Uterus (tissue), 2 donors: ENCODE results near the gene ZFP30.

Source experiments
- CTCF ChIP-seq, 4 experiments: fragments of 200-600 bp in 2 of 4; fragments of 450-650 bp in 2 of 4; sonication (generic) in 2 of 4; IDR thresholded peaks; one replicate each; pipeline ENCODE4 v1.5.1; 2016 to 2019; ENCODE audit warnings: antibody characterized with exemption in 4 of 4, mild to moderate bottlenecking in 2 of 4, moderate library complexity in 1 of 4
- POLR2A ChIP-seq, 2 donors: fragments of 450-650 bp; IDR thresholded peaks; one replicate each; pipeline ENCODE4 v1.6.1; 2016; ENCODE audit warnings: antibody characterized with exemption in 2 of 2, mild to moderate bottlenecking in 1 of 2, moderate library complexity in 1 of 2

DNA sequence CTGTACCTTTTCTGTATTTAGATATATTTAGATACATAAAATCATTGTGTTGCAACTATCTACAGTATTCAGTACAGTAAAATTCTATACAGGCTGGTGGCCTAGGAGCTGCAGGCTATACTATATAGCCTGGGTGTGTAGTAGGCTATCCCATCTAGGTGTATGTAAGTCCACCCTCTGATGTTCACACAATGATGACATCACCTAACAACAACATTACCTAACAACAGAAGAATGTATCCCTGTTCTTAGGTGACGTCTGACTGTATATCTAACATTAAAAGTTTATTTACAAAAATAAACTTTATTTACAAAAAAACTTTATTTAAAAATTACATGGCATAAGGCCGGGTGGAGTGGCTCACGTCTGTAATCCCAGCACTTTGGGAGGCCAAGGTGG lies 28.3 kb upstream of the ZFP30 start:
- no peak for TF ChIP-seq POLR2A (IDR thresholded peaks at IDR 0.05)
- TF ChIP-seq CTCF (IDR thresholded peaks at IDR 0.05) = no peak
